Measurements from ENCODE around the gene MTRR.

- TF ChIP-seq, protein P1, sequence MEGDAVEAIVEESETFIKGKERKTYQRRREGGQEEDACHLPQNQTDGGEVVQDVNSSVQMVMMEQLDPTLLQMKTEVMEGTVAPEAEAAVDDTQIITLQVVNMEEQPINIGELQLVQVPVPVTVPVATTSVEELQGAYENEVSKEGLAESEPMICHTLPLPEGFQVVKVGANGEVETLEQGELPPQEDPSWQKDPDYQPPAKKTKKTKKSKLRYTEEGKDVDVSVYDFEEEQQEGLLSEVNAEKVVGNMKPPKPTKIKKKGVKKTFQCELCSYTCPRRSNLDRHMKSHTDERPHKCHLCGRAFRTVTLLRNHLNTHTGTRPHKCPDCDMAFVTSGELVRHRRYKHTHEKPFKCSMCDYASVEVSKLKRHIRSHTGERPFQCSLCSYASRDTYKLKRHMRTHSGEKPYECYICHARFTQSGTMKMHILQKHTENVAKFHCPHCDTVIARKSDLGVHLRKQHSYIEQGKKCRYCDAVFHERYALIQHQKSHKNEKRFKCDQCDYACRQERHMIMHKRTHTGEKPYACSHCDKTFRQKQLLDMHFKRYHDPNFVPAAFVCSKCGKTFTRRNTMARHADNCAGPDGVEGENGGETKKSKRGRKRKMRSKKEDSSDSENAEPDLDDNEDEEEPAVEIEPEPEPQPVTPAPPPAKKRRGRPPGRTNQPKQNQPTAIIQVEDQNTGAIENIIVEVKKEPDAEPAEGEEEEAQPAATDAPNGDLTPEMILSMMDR (IDR thresholded peaks at IDR 0.05) = no peak
- no peak for TF ChIP-seq RAD21 (IDR thresholded peaks at IDR 0.05; ENCODE audit: low read length)
- no peak for TF ChIP-seq GABPA (IDR thresholded peaks at IDR 0.05; ENCODE audit: low read depth)
- TF ChIP-seq, protein P2, sequence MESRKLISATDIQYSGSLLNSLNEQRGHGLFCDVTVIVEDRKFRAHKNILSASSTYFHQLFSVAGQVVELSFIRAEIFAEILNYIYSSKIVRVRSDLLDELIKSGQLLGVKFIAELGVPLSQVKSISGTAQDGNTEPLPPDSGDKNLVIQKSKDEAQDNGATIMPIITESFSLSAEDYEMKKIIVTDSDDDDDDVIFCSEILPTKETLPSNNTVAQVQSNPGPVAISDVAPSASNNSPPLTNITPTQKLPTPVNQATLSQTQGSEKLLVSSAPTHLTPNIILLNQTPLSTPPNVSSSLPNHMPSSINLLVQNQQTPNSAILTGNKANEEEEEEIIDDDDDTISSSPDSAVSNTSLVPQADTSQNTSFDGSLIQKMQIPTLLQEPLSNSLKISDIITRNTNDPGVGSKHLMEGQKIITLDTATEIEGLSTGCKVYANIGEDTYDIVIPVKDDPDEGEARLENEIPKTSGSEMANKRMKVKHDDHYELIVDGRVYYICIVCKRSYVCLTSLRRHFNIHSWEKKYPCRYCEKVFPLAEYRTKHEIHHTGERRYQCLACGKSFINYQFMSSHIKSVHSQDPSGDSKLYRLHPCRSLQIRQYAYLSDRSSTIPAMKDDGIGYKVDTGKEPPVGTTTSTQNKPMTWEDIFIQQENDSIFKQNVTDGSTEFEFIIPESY (IDR thresholded peaks at IDR 0.05; ENCODE audit: borderline replicate concordance, low read depth) = no peak
- no peak for TF ChIP-seq TAF1 (IDR thresholded peaks at IDR 0.05; ENCODE audit: borderline replicate concordance, low read depth, low read length)
Observed at GRCh38 chr5:7884491-7885267, 15.7 kb downstream of the MTRR start.
